ENCODE measurements around the gene EPB41L4B. TPM values are rescaled to one million over a fixed set of nuclear protein-coding genes. Genes with fewer than 3 reads are reported as not detected.

EPB41L4B gene
- total RNA-seq, 4 donors from 2014 or later = 0.42 to 2.3 (median 1.5) TPM

- 68% methylated on average over 3 of the region's 3 CpGs for WGBS
Observed at GRCh38 chr9:109269081-109269480, 51.8 kb downstream of the EPB41L4B start.

GRCh38 chr9:109267555-109267954, 53.3 kb downstream of the EPB41L4B start:
- intact Hi-C loops (cut with DNase I) = no loop called here
- 95% methylated on average over 3 of the region's 3 CpGs for WGBS
- Histone ChIP-seq H3K4me1 (no peaks in the 10 kb centered on the region), H3K27me3 (no peaks in the 10 kb centered on the region), H3K27ac (replicated peaks in 1 of 4) (no peak overlapping the region), H3K4me3 (no peak overlapping the region), H3K36me3 (no peaks in the 10 kb centered on the region), H3K9me3 (peaks cover 0 to 5% (median 0%) of the 10 kb centered on the region in 4 donors)
- no peak for DNase-seq (ENCODE audit: extremely low spot score)
- TF ChIP-seq CTCF (IDR thresholded peaks at IDR 0.05) = no peak
- no peak for TF ChIP-seq EP300 (IDR thresholded peaks at IDR 0.05)
- no peak for TF ChIP-seq POLR2AphosphoS5 (IDR thresholded peaks at IDR 0.05)
- no peak for TF ChIP-seq POLR2A (IDR thresholded peaks at IDR 0.05; ENCODE audit: low read depth)

More at GRCh38 chr9:109269081-109269480, 51.8 kb downstream of the EPB41L4B start:
- Histone ChIP-seq H3K36me3 (no peaks in the 10 kb centered on the region), H3K4me1 (peaks cover 0 to 4% (median 0%) of the 10 kb centered on the region in 4 donors), H3K9me3 (peaks cover 0 to 5% (median 0%) of the 10 kb centered on the region in 4 donors), H3K27me3 (no peaks in the 10 kb centered on the region), H3K27ac (replicated peaks in 1 of 4) (no peak overlapping the region), H3K4me3 (no peak overlapping the region)
- TF ChIP-seq EP300 (IDR thresholded peaks at IDR 0.05) = no peak
- no peak for TF ChIP-seq POLR2A (IDR thresholded peaks at IDR 0.05; ENCODE audit: low read depth)
- TF ChIP-seq CTCF (IDR thresholded peaks at IDR 0.05) = no peak
- TF ChIP-seq POLR2AphosphoS5 (IDR thresholded peaks at IDR 0.05) = no peak
- no peak for DNase-seq (ENCODE audit: extremely low spot score)
- intact Hi-C loops (cut with DNase I) = no loop called here

GRCh38 chr9:109264877-109265587, 55.8 kb downstream of the EPB41L4B start:
- intact Hi-C loops (cut with DNase I) = no loop called here
- no peaks in the 10 kb centered on the region for H3K36me3 ChIP-seq
- WGBS = 76% methylated on average over 9 of the region's 13 CpGs

GRCh38 chr9:109263358-109263757, 57.5 kb downstream of the EPB41L4B start:
- Histone ChIP-seq H3K4me3 (no peak overlapping the region), H3K27me3 (no peaks in the 10 kb centered on the region), H3K9me3 (peaks cover 0 to 5% (median 0%) of the 10 kb centered on the region in 4 donors), H3K27ac (replicated peaks in 1 of 4) (no peak overlapping the region), H3K4me1 (no peaks in the 10 kb centered on the region), H3K36me3 (no peaks in the 10 kb centered on the region)
- TF ChIP-seq POLR2AphosphoS5 (IDR thresholded peaks at IDR 0.05) (no peak), CTCF (IDR thresholded peaks at IDR 0.05) (no peak), EP300 (IDR thresholded peaks at IDR 0.05) (no peak), POLR2A (IDR thresholded peaks at IDR 0.05; ENCODE audit: low read depth) (no peak)
- 91% methylated on average over 3 of the region's 3 CpGs for WGBS
- intact Hi-C loops (cut with DNase I) = no loop called here
- DNase-seq (ENCODE audit: extremely low spot score) = no peak

More at GRCh38 chr9:109264877-109265587, 55.8 kb downstream of the EPB41L4B start:
- no peak overlapping the region for H3K27ac ChIP-seq (replicated peaks in 1 of 4)
- peaks cover 0 to 5% (median 0%) of the 10 kb centered on the region in 4 donors for H3K9me3 ChIP-seq
- H3K27me3 ChIP-seq = no peaks in the 10 kb centered on the region
- no peak for TF ChIP-seq POLR2A (IDR thresholded peaks at IDR 0.05; ENCODE audit: low read depth)
- TF ChIP-seq POLR2AphosphoS5 (IDR thresholded peaks at IDR 0.05) = no peak
- TF ChIP-seq CTCF (IDR thresholded peaks at IDR 0.05) = no peak
- TF ChIP-seq EP300 (IDR thresholded peaks at IDR 0.05) = no peak
- no peaks in the 10 kb centered on the region for H3K4me1 ChIP-seq
- H3K4me3 ChIP-seq = no peak overlapping the region
- no peak for DNase-seq (ENCODE audit: extremely low spot score)

Measured in esophagus muscularis mucosa (tissue), 4 donors.